Limb (tissue), 2 donors: ENCODE measurements around the gene LIMCH1.
"Not testable (repeated sequence)": the region's sequence is repeated elsewhere in the genome, so short reads cannot be mapped to it uniquely, and the experiment has no call there.

Experiments used
- DNase-seq, 2 donors: peaks; one replicate each; pipeline ENCODE4 v3.0.0-alpha.2; 2016; ENCODE audit errors: extremely low spot score in 2 of 2

Gene LIMCH1, protein sequence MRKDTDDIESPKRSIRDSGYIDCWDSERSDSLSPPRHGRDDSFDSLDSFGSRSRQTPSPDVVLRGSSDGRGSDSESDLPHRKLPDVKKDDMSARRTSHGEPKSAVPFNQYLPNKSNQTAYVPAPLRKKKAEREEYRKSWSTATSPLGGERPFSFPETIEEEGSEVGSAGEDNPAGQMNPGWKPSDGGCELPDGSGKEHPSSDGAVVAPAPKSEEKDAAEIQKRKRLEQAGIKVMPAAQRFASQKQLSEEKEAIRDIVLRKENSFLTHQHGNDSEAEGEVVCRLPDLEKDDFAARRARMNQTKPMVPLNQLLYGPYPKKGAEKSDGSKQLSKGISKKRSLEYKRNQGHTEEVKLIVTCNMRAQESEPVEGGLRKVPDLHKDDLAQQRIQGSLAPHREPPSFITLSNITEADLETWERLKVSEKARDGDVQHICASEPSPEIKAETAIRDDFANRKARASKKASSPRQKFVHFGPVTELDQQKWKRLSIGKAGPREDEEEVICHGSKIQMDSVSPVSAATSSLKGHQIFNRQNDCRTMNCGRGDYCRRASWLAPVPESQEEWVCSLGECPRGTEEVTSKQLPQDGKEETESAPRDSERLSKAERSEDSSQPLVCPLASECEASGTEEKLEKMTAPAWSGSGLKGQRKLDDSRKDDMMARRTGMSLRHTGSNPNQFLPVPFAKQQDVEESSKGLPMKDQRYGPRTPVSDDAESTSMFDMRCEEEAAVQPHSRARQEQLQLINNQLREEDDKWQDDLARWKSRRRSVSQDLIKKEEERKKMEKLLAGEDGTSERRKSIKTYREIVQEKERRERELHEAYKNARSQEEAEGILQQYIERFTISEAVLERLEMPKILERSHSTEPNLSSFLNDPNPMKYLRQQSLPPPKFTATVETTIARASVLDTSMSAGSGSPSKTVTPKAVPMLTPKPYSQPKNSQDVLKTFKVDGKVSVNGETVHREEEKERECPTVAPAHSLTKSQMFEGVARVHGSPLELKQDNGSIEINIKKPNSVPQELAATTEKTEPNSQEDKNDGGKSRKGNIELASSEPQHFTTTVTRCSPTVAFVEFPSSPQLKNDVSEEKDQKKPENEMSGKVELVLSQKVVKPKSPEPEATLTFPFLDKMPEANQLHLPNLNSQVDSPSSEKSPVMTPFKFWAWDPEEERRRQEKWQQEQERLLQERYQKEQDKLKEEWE (N-terminal part only)

DNA sequence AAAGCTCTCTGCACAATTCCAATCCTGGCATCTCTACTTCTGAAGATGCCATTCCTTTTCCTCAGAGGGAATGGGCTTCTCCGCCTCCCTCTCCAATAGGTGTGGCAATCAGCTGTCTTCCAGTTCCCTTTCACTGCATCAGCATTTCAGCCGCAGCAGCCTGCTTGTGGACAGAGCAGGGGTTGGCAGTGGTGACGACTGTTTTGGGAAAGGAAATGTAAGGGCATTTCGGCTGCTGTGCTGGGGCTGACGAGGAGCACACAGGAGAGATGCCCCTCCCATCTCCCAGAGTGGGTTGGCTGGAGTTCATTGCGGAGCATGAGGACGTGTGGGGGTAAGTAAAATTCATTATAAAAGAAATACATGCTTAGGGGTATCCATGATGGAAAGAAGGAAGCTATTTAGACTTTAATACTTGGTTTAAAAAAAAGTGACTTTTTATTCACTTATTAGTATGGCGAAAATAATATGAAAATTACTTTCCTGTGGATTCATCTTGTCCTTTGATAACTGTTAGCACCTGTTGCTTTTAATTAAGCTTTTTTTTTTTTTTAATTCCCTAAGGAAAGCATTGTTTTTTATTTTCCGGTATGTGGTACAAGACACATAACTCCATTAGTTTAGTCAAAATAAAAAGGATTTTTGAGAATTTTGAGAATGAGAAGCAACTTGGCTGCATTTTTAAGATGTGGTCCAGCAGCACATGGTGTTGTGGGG lies at the start of gene LIMCH1:
TSS of gene LIMCH1 (plus strand) at position 141 of the 717 bp plus-strand sequence. CDS start 67,839 bp downstream, outside the sequence.
- DNase-seq: peak in 1 of 2 donors; percentile 54

DNA sequence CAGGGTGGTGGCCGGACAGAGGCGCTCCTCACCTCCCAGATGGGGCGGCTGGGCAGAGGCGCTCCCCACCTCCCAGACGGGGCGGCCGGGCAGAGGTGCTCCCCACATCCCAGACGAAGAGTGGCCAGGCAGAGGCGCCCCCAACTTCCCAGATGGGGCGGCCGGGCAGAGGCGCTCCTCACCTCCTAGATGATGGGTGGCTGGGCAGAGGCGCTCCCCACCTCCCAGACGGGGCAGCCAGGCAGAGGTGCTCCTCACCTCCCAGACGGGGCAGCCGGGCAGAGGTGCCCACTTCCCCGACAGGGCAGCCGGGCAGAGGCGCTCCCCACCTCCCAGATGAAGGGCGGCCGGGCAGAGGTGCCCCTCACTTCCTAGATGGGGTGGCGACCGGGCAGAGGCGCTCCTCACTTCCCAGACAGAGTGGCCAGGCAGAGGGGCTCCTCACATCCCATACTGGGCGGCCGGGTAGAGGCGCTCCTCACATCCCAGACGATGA lies 46.8 kb upstream of the LIMCH1 start:
- DNase-seq: not testable (repeated sequence)

DNA sequence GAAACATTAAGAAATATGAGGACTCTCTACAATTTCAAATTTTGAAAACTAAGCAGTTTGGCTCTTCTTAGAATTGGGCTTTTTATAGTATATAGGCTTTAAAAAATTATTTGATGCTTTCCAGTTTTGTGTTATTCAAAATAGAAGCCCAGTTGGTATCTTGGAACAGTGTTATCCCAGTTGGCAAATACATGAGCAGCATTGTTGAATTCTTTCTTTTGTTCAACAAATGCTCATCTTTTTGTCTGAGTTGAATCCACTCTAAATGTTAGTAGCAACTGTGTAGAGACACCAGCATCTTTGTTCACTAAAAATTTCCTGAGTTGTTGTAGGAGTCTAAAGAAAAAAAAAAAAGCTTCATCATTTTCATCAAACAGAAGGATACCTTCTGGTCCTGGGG lies 41.0 kb upstream of the LIMCH1 start:
- DNase-seq: no peak

DNA sequence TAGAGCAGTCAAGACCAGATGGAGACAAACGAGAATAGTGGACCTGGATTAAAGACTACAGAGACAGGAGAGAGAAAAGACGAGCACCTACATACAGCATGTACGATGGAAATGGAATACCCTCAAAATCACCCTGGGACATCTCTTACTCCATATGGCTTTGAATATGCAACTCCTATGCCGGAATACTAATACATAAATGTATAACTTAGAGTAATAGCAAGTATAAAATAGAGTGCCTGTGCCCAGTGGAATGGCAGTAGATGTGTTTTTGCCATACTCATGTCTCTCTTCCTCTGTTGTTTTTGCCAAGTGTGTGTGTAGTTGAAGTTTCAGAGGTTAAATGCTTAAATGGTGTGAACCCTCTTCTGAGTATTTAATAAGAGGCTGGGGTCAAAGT lies 39.8 kb upstream of the LIMCH1 start:
- no peak for DNase-seq

DNA sequence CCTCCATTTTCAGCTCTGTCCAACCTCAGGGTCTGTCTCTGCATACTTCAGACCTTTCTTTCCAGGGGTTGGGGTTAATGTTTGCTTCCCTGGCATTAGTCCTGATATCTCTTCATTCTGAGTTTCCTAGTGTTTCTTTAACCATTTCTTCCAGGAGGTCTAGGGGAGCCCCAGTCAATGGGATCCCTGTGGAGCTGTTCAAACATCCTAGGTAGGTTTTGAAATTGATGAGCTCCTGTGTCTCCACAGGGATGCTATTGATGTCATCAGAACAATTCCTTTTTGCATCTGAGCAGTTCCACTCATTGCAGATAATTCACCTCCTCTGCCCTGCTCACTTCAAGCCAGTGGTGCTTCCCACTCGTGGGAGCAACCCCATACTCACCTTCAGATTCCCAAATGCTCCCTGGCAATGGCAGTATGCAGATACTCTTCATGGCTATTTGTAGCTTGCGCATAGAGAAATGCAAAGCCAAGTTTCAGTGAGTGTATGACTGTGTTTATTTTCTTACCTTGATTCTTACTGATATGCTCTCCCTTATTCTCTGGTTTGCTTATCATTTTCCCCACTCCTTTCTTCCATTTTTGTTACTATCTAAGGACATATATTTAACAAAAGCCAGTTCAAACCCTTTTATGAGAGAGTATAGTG lies 33.7 kb upstream of the LIMCH1 start:
- no peak for DNase-seq

DNA sequence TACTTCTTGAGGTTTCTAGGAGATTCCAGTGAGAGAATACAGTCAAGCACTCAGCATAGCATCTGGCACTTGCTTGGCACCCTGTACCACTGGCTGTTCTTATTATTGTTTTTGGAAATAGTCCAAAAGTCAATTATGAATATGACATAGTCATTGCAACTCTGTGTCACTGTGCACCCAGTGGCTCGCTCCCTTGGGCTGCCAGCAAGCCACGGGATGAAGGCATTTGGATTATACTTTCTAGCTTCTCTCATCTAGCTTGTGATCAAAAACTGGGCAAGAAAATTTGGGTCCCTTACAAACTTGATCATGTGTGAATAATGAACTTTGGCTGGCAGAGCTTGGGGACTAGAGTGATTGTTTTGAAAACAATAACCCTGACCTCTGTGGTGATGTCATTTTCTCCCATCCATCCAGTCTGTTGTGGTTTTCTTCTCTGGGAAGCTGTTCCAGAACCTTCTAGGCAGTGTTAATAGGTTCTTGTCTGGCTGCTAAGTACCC lies 32.7 kb upstream of the LIMCH1 start:
- no peak for DNase-seq

DNA sequence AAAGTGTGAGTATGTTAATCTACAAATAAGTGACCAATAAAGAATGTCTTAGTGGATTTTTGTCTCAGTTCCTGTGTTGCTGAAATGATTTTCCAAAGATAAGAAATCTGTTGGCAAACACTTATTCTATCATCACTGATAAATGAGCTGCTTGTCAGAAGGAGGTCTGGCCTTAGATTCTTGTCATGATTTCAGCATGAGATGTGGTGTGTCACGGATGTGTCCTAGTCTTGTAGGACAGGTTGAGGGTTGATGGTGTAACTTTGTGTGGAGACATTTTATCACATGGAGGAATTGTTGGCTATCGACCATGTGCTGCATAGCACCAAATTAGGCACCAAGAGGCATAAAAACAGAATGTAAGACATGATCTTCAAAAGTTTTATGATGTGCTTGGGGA lies 31.8 kb upstream of the LIMCH1 start:
- DNase-seq: no peak

DNA sequence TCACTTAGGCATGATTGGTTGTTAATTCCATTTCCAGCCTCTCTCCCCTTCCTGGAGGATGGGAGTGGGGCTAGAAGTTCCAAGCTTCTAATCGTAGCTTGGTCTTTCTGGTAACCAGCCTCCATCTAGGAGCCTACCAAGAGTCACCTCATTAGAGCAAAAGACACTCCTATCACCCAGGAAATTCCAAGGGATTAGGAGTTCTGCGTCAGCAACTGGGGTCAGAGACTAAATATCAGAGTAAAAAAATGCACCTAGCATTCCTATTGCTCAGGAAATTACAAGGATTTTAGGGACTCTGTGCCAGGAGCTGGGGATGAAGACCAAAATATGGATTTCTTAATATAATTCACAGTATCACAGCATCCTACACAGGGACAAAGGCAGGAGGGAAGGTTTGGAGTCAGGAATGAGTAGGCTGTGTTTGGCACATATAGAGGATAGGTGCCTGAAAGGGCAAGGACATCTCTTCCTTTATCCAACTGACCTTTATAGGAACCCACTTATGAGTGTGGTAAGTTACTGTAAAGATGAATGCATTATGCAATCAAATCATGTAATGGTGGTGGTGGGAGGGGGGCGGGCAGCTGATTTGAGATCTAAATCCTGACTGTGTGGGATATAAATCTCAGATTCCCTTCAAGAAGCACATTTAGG lies 30.5 kb upstream of the LIMCH1 start:
- no peak for DNase-seq

DNA sequence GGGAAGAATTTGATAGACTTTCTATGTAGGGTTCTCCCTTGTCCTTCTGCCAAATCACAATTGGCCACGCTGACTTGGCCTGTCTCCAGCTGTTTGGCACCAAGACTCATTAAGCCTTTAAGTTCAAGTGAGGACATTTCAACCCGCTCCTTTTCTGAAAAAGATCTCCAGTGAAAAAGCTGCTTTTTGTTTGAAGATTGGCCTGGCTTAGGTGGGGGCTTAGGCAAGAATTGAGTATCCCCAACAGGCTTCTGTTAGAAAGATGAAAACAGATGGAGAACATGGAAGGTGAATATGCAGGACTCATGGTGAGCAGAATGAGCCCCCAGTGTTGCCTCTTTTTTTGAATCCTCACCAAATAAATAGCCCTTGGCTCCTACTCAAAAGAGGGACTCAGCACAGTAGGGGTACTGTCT lies 28.5 kb upstream of the LIMCH1 start:
- DNase-seq: no peak

DNA sequence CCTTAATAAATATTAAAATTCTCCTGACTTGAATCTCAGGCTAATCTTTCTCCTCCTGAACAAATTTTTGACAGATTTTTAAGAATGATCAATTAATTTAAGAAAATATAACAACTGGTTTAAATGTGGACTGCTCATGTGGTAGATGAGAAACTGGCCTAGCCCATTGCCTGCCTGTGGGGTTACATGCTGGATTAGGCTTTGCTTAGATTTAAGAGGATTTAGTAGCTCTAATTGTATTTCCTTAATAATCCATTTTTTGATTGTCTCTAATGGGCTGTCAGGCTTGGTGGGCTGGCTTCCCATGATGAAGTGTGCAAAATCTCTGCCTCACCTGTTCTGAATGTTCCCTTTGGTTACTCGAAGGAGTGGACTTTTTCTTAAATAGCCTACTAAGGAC lies 27.8 kb upstream of the LIMCH1 start:
- no peak for DNase-seq

DNA sequence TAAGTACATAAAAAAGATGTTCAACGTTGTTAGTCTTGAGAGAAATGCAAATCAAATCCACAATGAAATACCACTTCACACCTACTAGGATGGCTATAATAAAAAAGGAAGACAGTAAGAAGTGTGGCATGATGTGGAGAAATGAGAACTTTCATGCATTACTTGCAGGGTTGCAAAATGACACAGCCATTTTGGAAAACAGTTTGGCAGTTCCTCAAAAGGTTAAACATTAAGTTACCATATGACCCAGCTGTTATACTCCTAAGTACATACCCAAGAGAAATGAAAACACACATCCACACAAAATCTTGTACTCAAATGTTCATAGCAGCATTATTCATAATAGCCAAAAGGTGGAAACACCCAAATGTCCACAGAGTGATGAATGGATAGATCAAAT lies 25.8 kb upstream of the LIMCH1 start:
- DNase-seq: no peak

DNA sequence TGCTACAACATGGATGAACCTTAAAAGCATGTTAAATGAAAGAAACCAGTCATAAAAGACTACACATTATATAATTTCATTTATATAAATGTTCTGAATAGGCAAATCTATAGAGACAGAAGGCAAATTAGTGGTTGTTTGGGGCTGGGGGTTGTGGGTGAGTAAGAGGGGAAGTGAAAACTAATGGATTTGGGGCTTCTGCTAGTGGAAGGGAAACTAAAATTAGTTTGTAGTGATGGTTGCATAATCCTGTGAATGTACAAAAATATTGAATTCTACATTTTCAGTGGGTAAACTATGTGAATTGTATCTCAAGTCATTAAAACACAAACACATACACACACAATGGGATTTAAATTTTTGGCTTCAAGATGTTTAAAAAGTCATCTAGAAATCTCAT lies 25.4 kb upstream of the LIMCH1 start:
- no peak for DNase-seq

DNA sequence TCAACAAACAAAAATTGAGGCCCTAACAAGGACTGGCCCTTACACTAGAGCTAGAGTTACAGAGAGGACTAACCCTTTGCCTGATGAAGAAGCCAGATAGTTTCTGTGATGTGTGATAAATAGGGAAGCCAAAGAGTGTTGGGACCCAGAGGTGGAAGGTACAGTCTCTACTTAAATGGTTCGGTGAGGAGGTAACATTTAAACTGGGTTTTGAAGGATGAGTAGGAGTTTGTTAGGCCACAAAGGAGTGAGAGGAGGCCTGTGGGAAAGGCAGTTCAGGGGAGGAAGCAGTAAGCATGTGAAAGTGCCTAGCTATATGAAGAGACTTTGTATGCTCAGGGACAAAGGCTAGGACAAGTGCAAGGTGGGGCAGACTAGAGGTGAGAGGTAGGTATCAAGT lies 23.8 kb upstream of the LIMCH1 start:
- no peak for DNase-seq

DNA sequence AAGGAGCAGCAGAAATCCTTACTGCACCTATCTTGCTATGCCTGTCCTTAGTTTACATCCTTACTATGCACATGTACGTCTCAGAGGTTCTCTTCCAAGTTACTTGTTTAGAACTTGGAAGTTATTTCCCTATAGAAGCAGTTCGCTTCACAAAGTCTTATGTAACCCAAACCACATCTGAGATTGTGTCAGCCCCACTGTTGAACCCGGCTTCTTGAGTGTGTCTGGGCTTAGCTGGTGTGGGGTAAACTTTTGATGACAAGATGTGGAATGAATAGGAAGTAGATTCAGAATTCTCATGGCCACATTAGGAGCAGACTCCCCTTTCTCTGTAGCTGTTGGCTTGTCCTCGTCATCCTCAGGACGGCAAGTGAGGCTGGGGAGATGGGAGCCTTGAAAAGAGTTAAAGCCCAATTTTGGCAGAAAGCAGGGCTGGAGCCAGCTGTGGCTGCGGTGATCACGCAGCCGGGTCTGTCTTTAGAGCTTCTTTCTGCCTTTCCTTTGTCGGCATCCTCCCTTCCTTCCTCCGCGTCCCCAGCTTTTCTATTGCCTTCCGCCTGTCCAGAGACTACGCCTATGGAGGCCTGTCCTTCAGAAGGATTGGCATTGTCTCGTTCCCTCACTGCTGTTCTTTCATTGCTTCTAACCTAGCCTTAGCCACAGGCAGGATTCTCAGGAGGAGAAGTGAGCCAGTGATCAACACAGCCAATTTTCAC lies 23.0 kb upstream of the LIMCH1 start:
- no peak for DNase-seq

DNA sequence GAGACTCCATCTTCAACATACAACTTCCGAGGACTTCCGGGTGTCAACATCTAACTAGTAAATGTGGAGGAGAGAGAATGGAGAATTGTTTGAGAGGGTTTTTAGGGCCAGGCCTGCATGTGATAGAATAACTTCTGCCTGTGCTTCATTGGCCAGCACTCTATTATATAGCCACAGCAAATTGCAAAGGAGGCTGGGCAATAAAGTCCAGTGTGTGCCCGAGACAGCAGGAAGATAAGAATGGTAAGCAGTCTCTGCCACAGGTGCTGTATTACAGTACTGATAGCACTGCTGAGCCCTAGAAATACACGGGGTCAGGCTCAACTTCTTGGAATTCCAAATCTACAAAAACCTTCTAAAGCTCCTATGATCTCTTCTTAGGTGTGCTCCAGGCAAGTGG lies 20.8 kb upstream of the LIMCH1 start:
- DNase-seq: no peak

DNA sequence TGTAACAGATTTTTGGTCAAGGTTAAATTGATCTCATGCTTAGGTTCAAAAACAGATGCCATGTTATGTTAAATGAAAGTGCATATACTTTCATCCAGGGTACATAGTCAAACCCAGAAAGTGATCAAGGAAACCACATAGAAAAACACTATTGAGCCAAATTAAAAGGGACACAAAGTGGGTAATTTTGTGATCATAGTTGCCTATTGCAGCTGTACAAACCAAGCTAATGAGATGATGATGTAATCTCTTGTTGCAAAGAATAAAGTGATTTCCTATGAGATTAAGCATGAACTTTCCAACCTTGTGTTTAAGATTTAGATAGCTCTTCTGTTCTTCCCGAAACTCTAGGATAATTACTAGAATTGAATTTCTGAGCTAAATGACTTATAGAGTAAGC lies 20.2 kb upstream of the LIMCH1 start:
- DNase-seq: no peak

DNA sequence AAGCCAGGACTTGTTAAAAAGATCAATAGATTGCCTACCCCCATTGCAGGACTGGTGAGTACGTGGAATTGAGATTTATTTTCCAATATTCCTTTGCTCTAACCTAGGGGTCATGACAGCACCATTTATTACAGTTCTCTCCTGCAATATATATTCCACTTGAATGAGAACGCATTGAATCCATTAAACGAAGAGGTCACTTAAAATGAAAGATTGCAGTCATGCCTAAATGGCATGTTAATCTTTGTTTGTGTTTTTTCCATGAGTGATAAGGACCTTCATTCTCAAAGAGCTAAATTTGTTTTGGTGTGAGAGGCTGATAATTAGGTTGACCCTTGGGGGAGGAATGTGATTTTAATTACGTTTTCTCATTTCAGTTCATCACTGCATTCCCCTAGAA lies 13.5 kb upstream of the LIMCH1 start:
- no peak for DNase-seq

DNA sequence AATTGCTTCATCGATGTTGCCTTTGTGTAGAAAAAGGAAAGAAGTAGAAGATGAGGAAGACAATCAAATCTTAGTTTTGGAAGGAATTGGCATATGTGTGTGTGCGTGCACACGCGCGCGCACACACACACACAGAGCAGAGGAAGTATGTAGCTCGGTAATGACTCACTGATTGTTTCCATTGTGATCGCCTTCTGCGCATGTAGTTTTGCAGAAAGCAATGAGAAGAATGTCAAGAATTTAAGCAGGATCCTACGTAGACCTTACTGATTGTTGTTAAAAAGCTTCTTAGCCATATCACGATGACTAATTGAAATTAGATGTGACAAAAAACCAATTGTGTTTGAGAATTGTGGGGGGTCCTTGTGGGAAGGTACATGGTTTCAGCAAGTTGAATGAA lies 12.8 kb upstream of the LIMCH1 start:
- DNase-seq: no peak

DNA sequence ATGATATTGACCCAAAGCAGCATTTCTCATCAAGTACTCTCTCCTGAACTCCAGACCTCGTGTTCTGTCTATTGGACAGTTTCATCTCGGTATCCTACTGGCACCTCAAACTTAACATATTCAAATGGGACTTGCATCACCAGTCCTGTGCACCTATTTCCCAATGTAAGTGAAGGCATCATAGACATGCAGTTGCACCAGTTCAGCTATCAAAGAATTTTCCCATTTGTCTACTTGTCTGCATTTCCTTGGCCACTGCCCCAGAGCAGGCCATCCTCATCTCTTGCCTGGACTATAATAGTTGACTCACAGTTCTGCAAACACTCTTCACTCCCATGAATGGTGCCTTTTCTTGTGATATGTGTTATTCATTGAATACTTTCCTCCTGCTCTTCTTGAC lies 11.3 kb upstream of the LIMCH1 start:
- DNase-seq: no peak
